ENCODE data around the gene RALGPS1. TPM values are rescaled to one million over a fixed set of nuclear protein-coding genes. Genes with fewer than 3 reads are reported as not detected.

Gene RALGPS1
- polyA plus RNA-seq, 4 donors: 21.1 to 28.1 (median 24.0) TPM

- DNase-seq (ENCODE audit: low read depth in 4 of 4, low spot score in 3 of 4): no peak
Measured at GRCh38 chr9:127074561-127075548, 160.3 kb downstream of the RALGPS1 start.

- no peak for DNase-seq (ENCODE audit: low read depth in 4 of 4, low spot score in 3 of 4)
Measured at GRCh38 chr9:127075624-127076372, 161.2 kb downstream of the RALGPS1 start.

GRCh38 chr9:127076860-127077643 lies 162.5 kb downstream of the RALGPS1 start:
- no peak for DNase-seq (ENCODE audit: low read depth in 4 of 4, low spot score in 3 of 4)

GRCh38 chr9:127077644-127077946 lies 163.0 kb downstream of the RALGPS1 start:
- DNase-seq (ENCODE audit: low read depth in 4 of 4, low spot score in 3 of 4): no peak

GRCh38 chr9:127078336-127078735 lies 163.8 kb downstream of the RALGPS1 start:
- no peak for DNase-seq (ENCODE audit: low read depth in 4 of 4, low spot score in 3 of 4)

GRCh38 chr9:127078988-127079387 lies 164.4 kb downstream of the RALGPS1 start:
- DNase-seq (ENCODE audit: low read depth in 4 of 4, low spot score in 3 of 4): no peak

GRCh38 chr9:127079446-127080140 lies 165.0 kb downstream of the RALGPS1 start:
- DNase-seq (ENCODE audit: low read depth in 4 of 4, low spot score in 3 of 4): no peak

- no peak for DNase-seq (ENCODE audit: low read depth in 4 of 4, low spot score in 3 of 4)
Measured at GRCh38 chr9:127081250-127082185, 166.9 kb downstream of the RALGPS1 start.

- DNase-seq (ENCODE audit: low read depth in 4 of 4, low spot score in 3 of 4): no peak
Measured at GRCh38 chr9:127083138-127083980, 168.8 kb downstream of the RALGPS1 start.

GRCh38 chr9:127084076-127085039 lies 169.8 kb downstream of the RALGPS1 start:
- no peak for DNase-seq (ENCODE audit: low read depth in 4 of 4, low spot score in 3 of 4)

GRCh38 chr9:127085186-127085585 lies 170.6 kb downstream of the RALGPS1 start:
- DNase-seq (ENCODE audit: low read depth in 4 of 4, low spot score in 3 of 4): no peak

- no peak for DNase-seq (ENCODE audit: low read depth in 4 of 4, low spot score in 3 of 4)
Measured at GRCh38 chr9:127086771-127087170, 172.2 kb downstream of the RALGPS1 start.

GRCh38 chr9:127087411-127087810 lies 172.8 kb downstream of the RALGPS1 start:
- no peak for DNase-seq (ENCODE audit: low read depth in 4 of 4, low spot score in 3 of 4)

GRCh38 chr9:127087836-127088235 lies 173.3 kb downstream of the RALGPS1 start:
- DNase-seq (ENCODE audit: low read depth in 4 of 4, low spot score in 3 of 4): no peak

- no peak for DNase-seq (ENCODE audit: low read depth in 4 of 4, low spot score in 3 of 4)
Measured at GRCh38 chr9:127088724-127089615, 174.4 kb downstream of the RALGPS1 start.

- no peak for DNase-seq (ENCODE audit: low read depth in 4 of 4, low spot score in 3 of 4)
Measured at GRCh38 chr9:127089631-127090081, 175.1 kb downstream of the RALGPS1 start.

All from right renal pelvis (tissue), 4 donors.